GM21447 (cell line): Measurements from ENCODE around the gene HBG1.

Experiments used
- ATAC-seq: cut with Tn5 transposase; IDR thresholded peaks from one replicate; pipeline ENCODE4 v1.9.1; 2021; ENCODE audit not compliant: unreplicated experiment

HBG1 gene

GRCh38 chr11:5247472-5248192 is 2.0 kb downstream of the HBG1 start:
- no peak for ATAC-seq

- no peak for ATAC-seq
These were observed 2.7 kb downstream of the HBG1 start for GRCh38 chr11:5246772-5247471.

- ATAC-seq = no peak
These were observed 4.5 kb downstream of the HBG1 start for GRCh38 chr11:5245155-5245554.

- ATAC-seq = no peak
These were observed 5.9 kb downstream of the HBG1 start for GRCh38 chr11:5243816-5244180.

- no peak for ATAC-seq
These were observed 6.5 kb downstream of the HBG1 start for GRCh38 chr11:5242933-5243815.

- ATAC-seq = no peak
These were observed 7.4 kb downstream of the HBG1 start for GRCh38 chr11:5242208-5242607.

- no peak for ATAC-seq
These were observed 8.2 kb downstream of the HBG1 start for GRCh38 chr11:5241458-5241857.

GRCh38 chr11:5240458-5240857 is 9.2 kb downstream of the HBG1 start:
- ATAC-seq = no peak

GRCh38 chr11:5240056-5240455 is 9.6 kb downstream of the HBG1 start:
- no peak for ATAC-seq

- ATAC-seq = no peak
These were observed 10.6 kb downstream of the HBG1 start for GRCh38 chr11:5239046-5239445.

- ATAC-seq = no peak
These were observed 11.2 kb downstream of the HBG1 start for GRCh38 chr11:5238486-5238885.

- ATAC-seq = no peak
These were observed 12.2 kb downstream of the HBG1 start for GRCh38 chr11:5237420-5237819.

GRCh38 chr11:5235364-5236095 is 14.1 kb downstream of the HBG1 start:
- ATAC-seq = no peak

GRCh38 chr11:5234381-5234834 is 15.2 kb downstream of the HBG1 start, which contains the start of gene HBD:
TSS of gene HBD (minus strand) at chr11:5234483. CDS start at chr11:5234433, 50 bp downstream.
- peak; percentile 77 for ATAC-seq

GRCh38 chr11:5233307-5233706 is 16.4 kb downstream of the HBG1 start:
- no peak for ATAC-seq

GRCh38 chr11:5232821-5233220 is 16.8 kb downstream of the HBG1 start:
- no peak for ATAC-seq

- ATAC-seq = no peak
These were observed 17.5 kb downstream of the HBG1 start for GRCh38 chr11:5232176-5232575.

- ATAC-seq = no peak
These were observed 18.5 kb downstream of the HBG1 start for GRCh38 chr11:5231111-5231510.

- ATAC-seq = no peak
These were observed 19.4 kb downstream of the HBG1 start for GRCh38 chr11:5230266-5230665.

- no peak for ATAC-seq
These were observed 19.9 kb downstream of the HBG1 start for GRCh38 chr11:5229796-5230195.

- no peak for ATAC-seq
These were observed 20.3 kb downstream of the HBG1 start for GRCh38 chr11:5229356-5229755.
